ENCODE results near the gene ANO2.

Gene ANO2

GRCh38 chr12:5789469-5789968 is 155.5 kb downstream of the ANO2 start:
- Histone ChIP-seq H3K27me3 (replicated peaks; ENCODE audit: control insufficient read depth, insufficient read depth, low read length) (no peaks in the 10 kb centered on the region), H3K4me3 (replicated peaks; ENCODE audit: low read depth, low read length) (no peak overlapping the region), H3K36me3 (ENCODE audit: control insufficient read depth, insufficient read depth, low read length) (no peaks in the 10 kb centered on the region)
- no peak for DNase-seq (ENCODE audit: extremely low read depth, insufficient read length)
- TF ChIP-seq CTCF (IDR thresholded peaks at IDR 0.05; ENCODE audit: insufficient read depth, low read length, poor library complexity, severe bottlenecking), result no peak

GRCh38 chr12:5787828-5788227 is 157.2 kb downstream of the ANO2 start:
- H3K4me3 ChIP-seq (replicated peaks; ENCODE audit: low read depth, low read length), result no peak overlapping the region
- no peaks in the 10 kb centered on the region for H3K36me3 ChIP-seq (ENCODE audit: control insufficient read depth, insufficient read depth, low read length)
- DNase-seq (ENCODE audit: extremely low read depth, insufficient read length), result no peak
- H3K27me3 ChIP-seq (replicated peaks; ENCODE audit: control insufficient read depth, insufficient read depth, low read length), result no peaks in the 10 kb centered on the region
- TF ChIP-seq CTCF (IDR thresholded peaks at IDR 0.05; ENCODE audit: insufficient read depth, low read length, poor library complexity, severe bottlenecking), result no peak

GRCh38 chr12:5785601-5786000 is 159.5 kb downstream of the ANO2 start:
- no peak for TF ChIP-seq CTCF (IDR thresholded peaks at IDR 0.05; ENCODE audit: insufficient read depth, low read length, poor library complexity, severe bottlenecking)
- no peak for DNase-seq (ENCODE audit: extremely low read depth, insufficient read length)
- no peaks in the 10 kb centered on the region for H3K36me3 ChIP-seq (ENCODE audit: control insufficient read depth, insufficient read depth, low read length)
- no peaks in the 10 kb centered on the region for H3K27me3 ChIP-seq (replicated peaks; ENCODE audit: control insufficient read depth, insufficient read depth, low read length)
- H3K4me3 ChIP-seq (replicated peaks; ENCODE audit: low read depth, low read length), result no peak overlapping the region

DNA sequence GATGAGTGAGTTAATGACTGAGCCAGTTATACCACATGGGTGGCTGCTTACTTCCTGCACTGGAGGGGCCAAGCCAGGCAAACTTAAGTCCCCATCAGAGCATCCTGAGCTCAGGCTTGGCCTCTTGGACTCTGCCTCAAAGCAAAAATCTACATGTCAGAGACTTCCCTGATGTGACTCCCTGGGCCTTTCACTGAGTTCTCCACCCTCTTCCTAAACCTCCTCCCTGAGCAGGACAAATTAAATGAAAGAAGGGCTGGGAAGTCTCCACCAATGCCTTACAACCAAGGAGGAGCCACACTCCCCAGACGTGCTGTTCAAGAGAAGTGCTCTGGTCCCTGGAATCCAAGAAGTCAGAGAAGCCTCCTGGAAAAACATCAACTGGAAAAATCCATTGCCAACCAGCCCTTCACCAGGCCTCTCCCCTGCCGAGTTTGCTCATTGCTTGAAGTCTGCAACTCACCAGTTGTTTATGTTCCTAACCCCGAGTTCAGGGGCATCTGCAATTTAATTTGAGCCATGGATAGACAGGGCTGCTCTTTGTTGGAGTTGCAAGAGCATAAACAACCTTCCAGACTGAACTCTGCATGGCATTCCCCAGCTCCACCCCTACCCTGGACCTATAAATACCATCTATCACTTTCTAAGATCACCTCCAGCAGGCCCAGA is 160.5 kb downstream of the ANO2 start:
- DNase-seq (ENCODE audit: extremely low read depth, insufficient read length), result no peak
- H3K36me3 ChIP-seq (ENCODE audit: control insufficient read depth, insufficient read depth, low read length), result no peaks in the 10 kb centered on the region

GRCh38 chr12:5783289-5783920 is 161.7 kb downstream of the ANO2 start:
- H3K36me3 ChIP-seq (ENCODE audit: control insufficient read depth, insufficient read depth, low read length), result no peaks in the 10 kb centered on the region
- no peak for TF ChIP-seq CTCF (IDR thresholded peaks at IDR 0.05; ENCODE audit: insufficient read depth, low read length, poor library complexity, severe bottlenecking)
- DNase-seq (ENCODE audit: extremely low read depth, insufficient read length), result no peak
- H3K4me3 ChIP-seq (replicated peaks; ENCODE audit: low read depth, low read length), result no peak overlapping the region
- no peaks in the 10 kb centered on the region for H3K27me3 ChIP-seq (replicated peaks; ENCODE audit: control insufficient read depth, insufficient read depth, low read length)

More for the DNA sequence above, 160.5 kb downstream of the ANO2 start:
- no peak for TF ChIP-seq CTCF (IDR thresholded peaks at IDR 0.05; ENCODE audit: insufficient read depth, low read length, poor library complexity, severe bottlenecking)
- Histone ChIP-seq H3K4me3 (replicated peaks; ENCODE audit: low read depth, low read length) (no peak overlapping the region), H3K27me3 (replicated peaks; ENCODE audit: control insufficient read depth, insufficient read depth, low read length) (no peaks in the 10 kb centered on the region)

All from GM06990 (cell line).